HL-60 (cell line): ENCODE results near the gene AAK1.

Experiments
- DNase-seq, 2 experiments: peaks; one replicate each; pipeline ENCODE4 v3.0.0-alpha.2; 2010 to 2020; ENCODE audit warnings: low read depth in 1 of 2, low spot score in 1 of 2
- H3K27ac ChIP-seq: fragments of 250-450 bp; sonication (Bioruptor Pico); replicated peaks from 2 replicates; pipeline ENCODE4 v1.5.1; 2020; ENCODE audit warnings: mild to moderate bottlenecking, moderate library complexity
- H3K27me3 ChIP-seq: fragments of 250-450 bp; sonication (Bioruptor Pico); 2 replicates; pipeline ENCODE4 v1.5.1; 2021; ENCODE audit warnings: mild to moderate bottlenecking, moderate library complexity; ENCODE audit not compliant: insufficient read depth, poor library complexity, severe bottlenecking
- H3K4me3 ChIP-seq: replicated peaks from 2 replicates; pipeline ENCODE4 v1.5.1; 2011; ENCODE audit warnings: mild to moderate bottlenecking, control low read depth, low read length; ENCODE audit not compliant: insufficient read depth
- CTCF ChIP-seq: IDR thresholded peaks from one replicate; pipeline ENCODE4 v1.5.1; 2011; ENCODE audit warnings: low read length, control low read depth, inconsistent platforms; ENCODE audit not compliant: insufficient read depth
- GABPA ChIP-seq: IDR thresholded peaks from 2 replicates; pipeline ENCODE4 v1.6.1; 2012; ENCODE audit warnings: low read depth
- POLR2AphosphoS5 ChIP-seq: IDR thresholded peaks from 2 replicates; pipeline ENCODE4 v1.6.1; 2012; ENCODE audit warnings: low read depth
- SPI1 ChIP-seq: IDR thresholded peaks from 2 replicates; pipeline ENCODE4 v1.6.1; 2012; ENCODE audit warnings: low read depth, mild to moderate bottlenecking, borderline replicate concordance
- TF ChIP-seq, protein P1 (sequence below): IDR thresholded peaks from 2 replicates; pipeline ENCODE4 v1.6.1; 2012; ENCODE audit warnings: low read depth; ENCODE audit not compliant: insufficient replicate concordance

Gene AAK1

GRCh38 chr2:69565431-69565839 is 78.1 kb downstream of the AAK1 start:
- no peak overlapping the region for H3K4me3 ChIP-seq
- H3K27me3 ChIP-seq, result no peaks in the 10 kb centered on the region
- TF ChIP-seq SPI1 (no peak), CTCF (peak; percentile 68), GABPA (no peak)
- TF ChIP-seq, protein P1, sequence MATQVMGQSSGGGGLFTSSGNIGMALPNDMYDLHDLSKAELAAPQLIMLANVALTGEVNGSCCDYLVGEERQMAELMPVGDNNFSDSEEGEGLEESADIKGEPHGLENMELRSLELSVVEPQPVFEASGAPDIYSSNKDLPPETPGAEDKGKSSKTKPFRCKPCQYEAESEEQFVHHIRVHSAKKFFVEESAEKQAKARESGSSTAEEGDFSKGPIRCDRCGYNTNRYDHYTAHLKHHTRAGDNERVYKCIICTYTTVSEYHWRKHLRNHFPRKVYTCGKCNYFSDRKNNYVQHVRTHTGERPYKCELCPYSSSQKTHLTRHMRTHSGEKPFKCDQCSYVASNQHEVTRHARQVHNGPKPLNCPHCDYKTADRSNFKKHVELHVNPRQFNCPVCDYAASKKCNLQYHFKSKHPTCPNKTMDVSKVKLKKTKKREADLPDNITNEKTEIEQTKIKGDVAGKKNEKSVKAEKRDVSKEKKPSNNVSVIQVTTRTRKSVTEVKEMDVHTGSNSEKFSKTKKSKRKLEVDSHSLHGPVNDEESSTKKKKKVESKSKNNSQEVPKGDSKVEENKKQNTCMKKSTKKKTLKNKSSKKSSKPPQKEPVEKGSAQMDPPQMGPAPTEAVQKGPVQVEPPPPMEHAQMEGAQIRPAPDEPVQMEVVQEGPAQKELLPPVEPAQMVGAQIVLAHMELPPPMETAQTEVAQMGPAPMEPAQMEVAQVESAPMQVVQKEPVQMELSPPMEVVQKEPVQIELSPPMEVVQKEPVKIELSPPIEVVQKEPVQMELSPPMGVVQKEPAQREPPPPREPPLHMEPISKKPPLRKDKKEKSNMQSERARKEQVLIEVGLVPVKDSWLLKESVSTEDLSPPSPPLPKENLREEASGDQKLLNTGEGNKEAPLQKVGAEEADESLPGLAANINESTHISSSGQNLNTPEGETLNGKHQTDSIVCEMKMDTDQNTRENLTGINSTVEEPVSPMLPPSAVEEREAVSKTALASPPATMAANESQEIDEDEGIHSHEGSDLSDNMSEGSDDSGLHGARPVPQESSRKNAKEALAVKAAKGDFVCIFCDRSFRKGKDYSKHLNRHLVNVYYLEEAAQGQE, result no peak
- DNase-seq, result peak; percentile 17 to 74
- no peak overlapping the region for H3K27ac ChIP-seq

- no peak overlapping the region for H3K4me3 ChIP-seq
- TF ChIP-seq CTCF (no peak), GABPA (no peak), POLR2AphosphoS5 (no peak), SPI1 (no peak)
- TF ChIP-seq, protein P1, result no peak
- H3K27me3 ChIP-seq, result no peaks in the 10 kb centered on the region
- no peak overlapping the region for H3K27ac ChIP-seq
- DNase-seq, result no peak
Measured at GRCh38 chr2:69564604-69565003, 78.9 kb downstream of the AAK1 start.

DNA sequence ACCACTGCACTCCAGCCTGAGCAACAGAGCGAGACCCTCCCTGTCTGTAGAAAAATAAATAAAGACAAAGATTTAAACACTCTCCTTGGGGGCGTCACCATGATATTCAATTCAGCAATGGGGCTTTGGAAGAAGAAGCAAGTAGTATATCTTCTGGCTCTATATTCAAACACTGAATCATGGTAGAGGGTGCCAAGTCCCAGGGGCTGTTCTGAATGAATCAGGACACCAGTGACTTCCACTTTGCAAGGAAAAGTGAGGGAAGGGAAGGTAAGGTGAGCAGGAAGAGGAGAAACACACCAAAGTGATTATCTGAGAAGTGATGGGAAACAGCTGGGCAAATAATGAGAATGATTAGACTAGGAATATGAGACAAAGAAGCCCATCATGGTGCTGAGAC is 80.5 kb downstream of the AAK1 start:
- Histone ChIP-seq H3K4me3 (no peak overlapping the region), H3K27ac (no peak overlapping the region), H3K27me3 (no peaks in the 10 kb centered on the region)
- TF ChIP-seq, protein P1, result no peak
- TF ChIP-seq CTCF (no peak), GABPA (no peak), SPI1 (no peak), POLR2AphosphoS5 (no peak)
- no peak for DNase-seq
